Gastroesophageal sphincter (tissue), 3 donors: ENCODE measurements around the gene CFAP410.

Experiments used
- POLR2A ChIP-seq, 2 donors: fragments of 450-650 bp; IDR thresholded peaks; one replicate each; pipeline ENCODE4 v1.6.1; 2017; ENCODE audit warnings: antibody characterized with exemption in 2 of 2, mild to moderate bottlenecking in 2 of 2, moderate library complexity in 1 of 2
- TF ChIP-seq, protein P1 (sequence below), 4 experiments: fragments of 200-600 bp in 2 of 4; fragments of 450-650 bp in 2 of 4; sonication (generic) in 1 of 4; IDR thresholded peaks; one replicate each; pipeline ENCODE4 v1.5.1; 2017 to 2019; ENCODE audit warnings: antibody characterized with exemption in 4 of 4, mild to moderate bottlenecking in 2 of 4, moderate library complexity in 2 of 4

- TF ChIP-seq POLR2A (IDR thresholded peaks at IDR 0.05), result no peak
- TF ChIP-seq, protein P1, sequence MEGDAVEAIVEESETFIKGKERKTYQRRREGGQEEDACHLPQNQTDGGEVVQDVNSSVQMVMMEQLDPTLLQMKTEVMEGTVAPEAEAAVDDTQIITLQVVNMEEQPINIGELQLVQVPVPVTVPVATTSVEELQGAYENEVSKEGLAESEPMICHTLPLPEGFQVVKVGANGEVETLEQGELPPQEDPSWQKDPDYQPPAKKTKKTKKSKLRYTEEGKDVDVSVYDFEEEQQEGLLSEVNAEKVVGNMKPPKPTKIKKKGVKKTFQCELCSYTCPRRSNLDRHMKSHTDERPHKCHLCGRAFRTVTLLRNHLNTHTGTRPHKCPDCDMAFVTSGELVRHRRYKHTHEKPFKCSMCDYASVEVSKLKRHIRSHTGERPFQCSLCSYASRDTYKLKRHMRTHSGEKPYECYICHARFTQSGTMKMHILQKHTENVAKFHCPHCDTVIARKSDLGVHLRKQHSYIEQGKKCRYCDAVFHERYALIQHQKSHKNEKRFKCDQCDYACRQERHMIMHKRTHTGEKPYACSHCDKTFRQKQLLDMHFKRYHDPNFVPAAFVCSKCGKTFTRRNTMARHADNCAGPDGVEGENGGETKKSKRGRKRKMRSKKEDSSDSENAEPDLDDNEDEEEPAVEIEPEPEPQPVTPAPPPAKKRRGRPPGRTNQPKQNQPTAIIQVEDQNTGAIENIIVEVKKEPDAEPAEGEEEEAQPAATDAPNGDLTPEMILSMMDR (IDR thresholded peaks at IDR 0.05), result no peak
These were observed 57.4 kb downstream of the CFAP410 start for GRCh38 chr21:44281801-44282200.
